H9 (cell line): ENCODE measurements around the gene ABCA13. TPM values are rescaled to one million over a fixed set of nuclear protein-coding genes. Genes with fewer than 3 reads are reported as not detected.

Experiments used
- DNase-seq: peaks from one replicate; pipeline ENCODE4 v3.0.0-alpha.2; 2017
- H2AFZ ChIP-seq: one replicate; pipeline ENCODE4 v1.6.1; 2013; ENCODE audit warnings: mild to moderate bottlenecking, low read length, control low read depth, moderate library complexity
- H2AK5ac ChIP-seq: 2 replicates; pipeline ENCODE4 v1.6.1; 2013; ENCODE audit warnings: low read length, control low read depth, mixed read lengths; ENCODE audit not compliant: insufficient read length
- H2BK120ac ChIP-seq: one replicate; pipeline ENCODE4 v1.6.1; 2013; ENCODE audit warnings: low read depth, mild to moderate bottlenecking, low read length, control low read depth, inconsistent platforms; ENCODE audit not compliant: poor library complexity, severe bottlenecking
- H2BK12ac ChIP-seq: 2 replicates; pipeline ENCODE4 v1.6.1; 2013; ENCODE audit warnings: low read length, control low read depth, mixed read lengths, low read depth; ENCODE audit not compliant: insufficient read length
- H2BK15ac ChIP-seq: 2 replicates; pipeline ENCODE4 v1.6.1; 2013; ENCODE audit warnings: low read depth, low read length, control low read depth
- H2BK20ac ChIP-seq: one replicate; pipeline ENCODE4 v1.6.1; 2013; ENCODE audit warnings: low read depth, mild to moderate bottlenecking, low read length, control low read depth, inconsistent platforms; ENCODE audit not compliant: poor library complexity, severe bottlenecking
- H2BK5ac ChIP-seq: 2 replicates; pipeline ENCODE4 v1.6.1; 2013; ENCODE audit warnings: low read length, control low read depth, mixed read lengths; ENCODE audit not compliant: insufficient read length
- H3K14ac ChIP-seq: 2 replicates; pipeline ENCODE4 v1.6.1; 2013; ENCODE audit warnings: low read length, control low read depth; ENCODE audit not compliant: insufficient read depth
- H3K18ac ChIP-seq: 2 replicates; pipeline ENCODE4 v1.6.1; 2013; ENCODE audit warnings: low read depth, mild to moderate bottlenecking, mixed read lengths, low read length, control low read depth; ENCODE audit not compliant: insufficient read length
- H3K23ac ChIP-seq: 2 replicates; pipeline ENCODE4 v1.6.1; 2013; ENCODE audit warnings: low read length, control low read depth, mixed read lengths, low read depth; ENCODE audit not compliant: insufficient read length
- H3K23me2 ChIP-seq: 2 replicates; pipeline ENCODE4 v1.6.1; 2013; ENCODE audit warnings: low read depth, mild to moderate bottlenecking, mixed read lengths, low read length, control low read depth; ENCODE audit not compliant: insufficient read length, poor library complexity, severe bottlenecking
- H3K27ac ChIP-seq: 2 replicates; pipeline ENCODE4 v1.5.1; 2013; ENCODE audit warnings: low read length, control low read depth, mixed read lengths, low read depth; ENCODE audit not compliant: insufficient read length
- H3K27me3 ChIP-seq: 2 replicates; pipeline ENCODE4 v1.6.1; 2013; ENCODE audit warnings: low read length, control low read depth, inconsistent platforms; ENCODE audit not compliant: insufficient read depth
- H3K4ac ChIP-seq: 2 replicates; pipeline ENCODE4 v1.6.1; 2013; ENCODE audit warnings: low read depth, mild to moderate bottlenecking, control low read depth, inconsistent platforms, low read length, moderate library complexity
- H3K4me1 ChIP-seq: 2 replicates; pipeline ENCODE4 v1.6.1; 2013; ENCODE audit warnings: low read length, control low read depth, inconsistent platforms; ENCODE audit not compliant: insufficient read depth
- H3K4me2 ChIP-seq: 2 replicates; pipeline ENCODE4 v1.6.1; 2013; ENCODE audit warnings: low read length, control low read depth, mixed read lengths; ENCODE audit not compliant: insufficient read length, insufficient read depth
- H3K56ac ChIP-seq: 2 replicates; pipeline ENCODE4 v1.6.1; 2013; ENCODE audit warnings: low read depth, mild to moderate bottlenecking, mixed read lengths, low read length, control low read depth; ENCODE audit not compliant: insufficient read length
- H3K79me1 ChIP-seq: 2 replicates; pipeline ENCODE4 v1.6.1; 2013; ENCODE audit warnings: low read depth, mild to moderate bottlenecking, moderate library complexity, low read length, control low read depth, inconsistent platforms; ENCODE audit not compliant: insufficient read depth, poor library complexity, severe bottlenecking
- H3K79me2 ChIP-seq: 2 replicates; pipeline ENCODE4 v1.6.1; 2013; ENCODE audit warnings: low read length, control low read depth, inconsistent platforms; ENCODE audit not compliant: insufficient read depth
- H3K9ac ChIP-seq: 2 replicates; pipeline ENCODE4 v1.6.1; 2013; ENCODE audit warnings: low read length, control low read depth, mixed read lengths; ENCODE audit not compliant: insufficient read length; ENCODE audit errors: extremely low read depth
- H3K9me3 ChIP-seq: one replicate; pipeline ENCODE4 v1.6.1; 2013; ENCODE audit warnings: low read depth, low read length, inconsistent platforms; ENCODE audit not compliant: control insufficient read depth
- H3T11ph ChIP-seq: one replicate; pipeline ENCODE4 v1.6.1; 2013; ENCODE audit warnings: mild to moderate bottlenecking, low read length, control low read depth, inconsistent platforms
- H4K20me1 ChIP-seq: one replicate; pipeline ENCODE4 v1.6.1; 2013; ENCODE audit not compliant: control insufficient read depth, insufficient read length, insufficient read depth
- H4K5ac ChIP-seq: 2 replicates; pipeline ENCODE4 v1.6.1; 2013; ENCODE audit warnings: low read depth, mild to moderate bottlenecking, mixed read lengths, low read length, control low read depth; ENCODE audit not compliant: insufficient read length
- H4K8ac ChIP-seq: replicated peaks from 2 replicates; pipeline ENCODE4 v1.6.1; 2013; ENCODE audit warnings: low read length, control low read depth, mixed read lengths, low read depth; ENCODE audit not compliant: insufficient read length
- H4K91ac ChIP-seq: 2 replicates; pipeline ENCODE4 v1.6.1; 2013; ENCODE audit warnings: low read depth, mild to moderate bottlenecking, moderate library complexity, mixed read lengths, low read length, control low read depth; ENCODE audit not compliant: insufficient read length
- H3K27ac Mint-ChIP-seq, 3 experiments: 2 replicates in 2 of 3; 3 replicates in 1 of 3; pipeline ENCODE4 v1.8.0; 2020 to 2021; ENCODE audit warnings: mixed read lengths in 3 of 3, mild to moderate bottlenecking in 1 of 3, moderate library complexity in 1 of 3
- H3K27me3 Mint-ChIP-seq: 2 replicates; pipeline ENCODE4 v1.8.0; 2021; ENCODE audit warnings: low read depth, mild to moderate bottlenecking, moderate library complexity, mixed read lengths
- H3K36me3 Mint-ChIP-seq, 3 experiments: 2 replicates in 2 of 3; 3 replicates in 1 of 3; pipeline ENCODE4 v1.8.0; 2020 to 2021; ENCODE audit warnings: low read depth in 3 of 3, mixed read lengths in 3 of 3; ENCODE audit not compliant: insufficient read depth in 1 of 3
- H3K4me1 Mint-ChIP-seq, 2 experiments: 2 replicates each; pipeline ENCODE4 v1.8.0; 2020; ENCODE audit warnings: mixed read lengths in 2 of 2
- H3K4me3 Mint-ChIP-seq, 2 experiments: 2 replicates in 1 of 2; 3 replicates in 1 of 2; pipeline ENCODE4 v1.8.0; 2020 to 2021; ENCODE audit warnings: mild to moderate bottlenecking in 2 of 2, mixed read lengths in 2 of 2, moderate library complexity in 1 of 2
- H3K9me3 Mint-ChIP-seq, 2 experiments: 2 replicates in 1 of 2; 3 replicates in 1 of 2; pipeline ENCODE4 v1.8.0; 2020; ENCODE audit warnings: mild to moderate bottlenecking in 2 of 2, mixed read lengths in 2 of 2, moderate library complexity in 1 of 2
- CTCF ChIP-seq: fragments of 200-600 bp; sonication (generic); conservative IDR thresholded peaks from 3 replicates; pipeline ENCODE4 v1.8.0; 2021; ENCODE audit warnings: antibody characterized with exemption, mild to moderate bottlenecking
- WGBS: extraction: QIAGEN DNeasy Blood & Tissue Kit; methylation state at CpG from one replicate; pipeline ENCODE4 v1.1.7; 2013; ENCODE audit warnings: missing lambda C conversion rate, low lambda C conversion rate, mixed read lengths; ENCODE audit not compliant: insufficient read length; ENCODE audit errors: extremely low coverage; 5-methylcytosine and 5-hydroxymethylcytosine counted together
- total RNA-seq: library from RNA; stranded (reverse); gene quantifications from 2 replicates; pipeline ENCODE4 v1.2.1, GENCODE V29; 2021

Gene ABCA13
- total RNA-seq, 1 experiment from 2014 or later, result 0.11 TPM

- Histone ChIP-seq H3K79me2 (no peaks in the 10 kb centered on the region), H3K27me3 (no peaks in the 10 kb centered on the region), H4K91ac (no peak overlapping the region), H2AK5ac (no peak overlapping the region), H3K4ac (no peak overlapping the region), H3K79me1 (no peaks in the 10 kb centered on the region), H4K20me1 (no peaks in the 10 kb centered on the region), H3K18ac (no peak overlapping the region), H4K5ac (no peak overlapping the region), H3K4me2 (no peak overlapping the region), H3K9me3 (no peaks in the 10 kb centered on the region), H3K56ac (no peak overlapping the region), H2BK12ac (no peak overlapping the region), H2BK5ac (no peak overlapping the region), H3K9ac (no peak overlapping the region), H3T11ph (no peak overlapping the region), H3K14ac (no peak overlapping the region), H3K27ac (no peak overlapping the region), H3K4me1 (no peaks in the 10 kb centered on the region), H2BK15ac (no peak overlapping the region), H4K8ac (no peak overlapping the region), H3K23me2 (no peaks in the 10 kb centered on the region), H2BK120ac (no peak overlapping the region), H3K23ac (no peak overlapping the region), H2AFZ (no peak overlapping the region), H2BK20ac (no peak overlapping the region)
- TF ChIP-seq CTCF, result no peak
- H3K9me3 Mint-ChIP-seq, result no peaks in the 10 kb centered on the region
- H3K36me3 Mint-ChIP-seq, result no peaks in the 10 kb centered on the region
- H3K4me1 Mint-ChIP-seq, result no peaks in the 10 kb centered on the region
- H3K27me3 Mint-ChIP-seq, result no peaks in the 10 kb centered on the region
- H3K27ac Mint-ChIP-seq, result no peak overlapping the region
- no peak overlapping the region for H3K4me3 Mint-ChIP-seq
- DNase-seq, result no peak
- no CpG with 5 or more reads among the region's 3 CpGs for WGBS
These were observed 103.4 kb downstream of the ABCA13 start for GRCh38 chr7:48274662-48275061.
